GM13977 (cell line): Measurements from ENCODE around the gene TM2D1.
"Not testable (repeated sequence)": the region's sequence is repeated elsewhere in the genome, so short reads cannot be mapped to it uniquely, and the experiment has no call there.

Source experiments
- DNase-seq: peaks from one replicate; pipeline ENCODE4 v3.0.0; 2012; ENCODE audit warnings: low spot score
- in situ Hi-C: fragments of 300-500 bp; cut with MboI; formaldehyde crosslinking; loops from one replicate; pipeline ENCODE4 v1.12.0; 2022; ENCODE audit warnings: low sequenced_read_pairs, low pct_unique_long_range_greater_than_20kb, mixed read lengths, inconsistent platforms; ENCODE audit not compliant: unreplicated experiment
- TF ChIP-seq, protein P1 (sequence below): IDR thresholded peaks from 2 replicates; pipeline ENCODE4 v1.5.1; 2012; ENCODE audit warnings: mild to moderate bottlenecking, control low read depth; ENCODE audit not compliant: insufficient read depth; ENCODE audit errors: extremely low read depth, missing control alignments

Gene TM2D1

DNA sequence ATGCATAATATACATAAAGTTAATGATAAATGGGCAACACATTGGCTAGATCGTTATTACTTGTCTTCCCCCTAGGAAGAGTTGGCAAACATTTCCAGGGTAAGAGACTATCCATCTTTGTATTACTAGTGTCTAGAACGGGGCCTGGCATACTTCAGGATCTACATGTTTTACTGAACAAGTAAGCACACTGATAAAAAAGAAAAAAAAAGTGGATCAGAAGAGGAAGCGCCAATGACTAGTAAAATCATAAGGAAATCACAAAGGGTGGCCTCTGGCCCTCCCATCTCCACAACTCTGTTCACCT, 482 bp downstream of the TM2D1 start:
- TF ChIP-seq, protein P1, sequence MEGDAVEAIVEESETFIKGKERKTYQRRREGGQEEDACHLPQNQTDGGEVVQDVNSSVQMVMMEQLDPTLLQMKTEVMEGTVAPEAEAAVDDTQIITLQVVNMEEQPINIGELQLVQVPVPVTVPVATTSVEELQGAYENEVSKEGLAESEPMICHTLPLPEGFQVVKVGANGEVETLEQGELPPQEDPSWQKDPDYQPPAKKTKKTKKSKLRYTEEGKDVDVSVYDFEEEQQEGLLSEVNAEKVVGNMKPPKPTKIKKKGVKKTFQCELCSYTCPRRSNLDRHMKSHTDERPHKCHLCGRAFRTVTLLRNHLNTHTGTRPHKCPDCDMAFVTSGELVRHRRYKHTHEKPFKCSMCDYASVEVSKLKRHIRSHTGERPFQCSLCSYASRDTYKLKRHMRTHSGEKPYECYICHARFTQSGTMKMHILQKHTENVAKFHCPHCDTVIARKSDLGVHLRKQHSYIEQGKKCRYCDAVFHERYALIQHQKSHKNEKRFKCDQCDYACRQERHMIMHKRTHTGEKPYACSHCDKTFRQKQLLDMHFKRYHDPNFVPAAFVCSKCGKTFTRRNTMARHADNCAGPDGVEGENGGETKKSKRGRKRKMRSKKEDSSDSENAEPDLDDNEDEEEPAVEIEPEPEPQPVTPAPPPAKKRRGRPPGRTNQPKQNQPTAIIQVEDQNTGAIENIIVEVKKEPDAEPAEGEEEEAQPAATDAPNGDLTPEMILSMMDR = no peak
- in situ Hi-C loops = no loop called here
- DNase-seq = no peak

DNA sequence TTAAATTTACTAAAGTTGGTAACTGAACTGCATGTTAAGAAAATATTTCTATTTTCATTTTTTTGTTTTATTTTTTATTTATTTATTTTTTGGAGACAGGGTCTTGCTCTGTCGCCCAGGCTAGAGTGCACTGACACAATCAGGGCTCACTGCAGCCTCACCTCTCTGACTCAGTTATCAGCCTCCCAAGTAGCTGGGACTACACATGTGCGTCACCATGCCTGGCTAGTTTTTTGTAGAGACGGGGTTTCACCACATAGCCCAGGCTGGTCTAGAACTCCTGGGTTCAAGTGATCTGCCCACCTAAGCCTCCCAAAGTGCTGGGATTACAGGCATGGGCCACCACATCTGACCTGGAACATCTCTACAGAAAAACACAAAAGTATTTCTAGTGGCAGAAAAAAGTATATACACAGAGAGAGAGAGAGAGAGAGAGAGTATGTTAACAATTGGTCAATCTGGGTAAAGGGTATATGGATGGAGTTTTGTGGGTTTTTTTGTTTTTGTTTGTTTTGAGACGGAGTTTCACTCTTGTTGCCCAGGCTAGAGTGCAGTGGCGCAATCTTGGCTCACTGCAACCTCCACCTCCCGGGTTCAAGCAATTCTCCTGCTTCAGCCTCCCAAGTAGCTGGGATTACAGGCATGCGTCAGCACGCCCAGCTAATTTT, 5.8 kb downstream of the TM2D1 start:
- in situ Hi-C loops = not testable (repeated sequence)

GRCh38 chr1:61711969-61712368, 13.0 kb downstream of the TM2D1 start:
- in situ Hi-C loops = no loop called here
- no peak for DNase-seq
- TF ChIP-seq, protein P1 = no peak

More for the DNA sequence above, 5.8 kb downstream of the TM2D1 start:
- DNase-seq = not testable (repeated sequence)

DNA sequence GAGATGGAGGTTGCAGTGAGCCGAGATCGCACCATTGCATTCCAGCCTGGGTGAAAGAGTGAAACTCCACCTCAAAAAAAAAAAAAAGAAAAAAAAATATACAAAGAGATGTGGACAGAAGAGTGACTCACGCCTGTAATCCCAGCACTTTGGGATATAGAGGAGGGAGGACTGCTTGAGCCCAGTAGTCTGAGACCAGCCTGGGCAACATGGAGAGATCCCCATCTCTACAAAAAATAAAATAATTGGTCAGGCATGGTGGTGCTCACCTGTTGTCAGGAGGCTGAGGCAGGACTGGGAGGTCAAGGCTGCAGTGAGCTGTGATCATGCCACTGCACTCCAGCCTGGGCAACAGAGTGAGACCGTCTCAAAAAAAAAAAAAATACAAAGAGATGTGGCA, 13.7 kb downstream of the TM2D1 start:
- DNase-seq, in situ Hi-C loops: not testable (repeated sequence)

DNA sequence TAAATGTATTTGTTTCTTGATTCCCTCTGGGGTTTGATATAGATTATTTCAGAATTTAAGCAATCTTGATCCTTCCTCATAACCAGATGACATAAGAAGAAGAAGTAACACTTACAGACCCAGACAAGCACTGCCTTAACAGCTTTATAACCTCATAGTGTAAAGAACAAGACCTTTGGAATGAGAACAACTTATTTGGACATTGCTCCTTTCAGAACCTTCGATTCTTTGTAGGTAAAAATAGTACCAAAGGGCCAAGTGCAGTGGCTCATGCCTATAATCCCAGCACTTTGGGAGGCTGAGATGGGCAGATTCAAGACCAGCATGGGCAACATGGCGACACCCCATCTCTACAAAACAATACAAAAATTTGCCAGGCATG, 15.0 kb downstream of the TM2D1 start:
- in situ Hi-C loops = no loop called here

GRCh38 chr1:61708953-61709907, 15.7 kb downstream of the TM2D1 start:
- DNase-seq = no peak
- TF ChIP-seq, protein P1 = no peak
- in situ Hi-C loops = no loop called here

More for the DNA sequence above, 15.0 kb downstream of the TM2D1 start:
- TF ChIP-seq, protein P1 = no peak
- DNase-seq = no peak

GRCh38 chr1:61699911-61700851, 24.8 kb downstream of the TM2D1 start:
- in situ Hi-C loops = no loop called here

More at GRCh38 chr1:61699911-61700851, 24.8 kb downstream of the TM2D1 start:
- TF ChIP-seq, protein P1 = no peak
- no peak for DNase-seq
